Ectodermal cell (in vitro differentiated cells): ENCODE results near the gene GABRD.

ENCODE experiments used
- H3K27ac ChIP-seq: 2 replicates; pipeline ENCODE4 v1.7.0; 2013; ENCODE audit warnings: mild to moderate bottlenecking, low read depth, low read length; ENCODE audit not compliant: insufficient read depth, poor library complexity, severe bottlenecking
- H3K27me3 ChIP-seq: 2 replicates; pipeline ENCODE4 v1.7.0; 2013; ENCODE audit warnings: mild to moderate bottlenecking, low read length; ENCODE audit not compliant: insufficient read depth, control insufficient read depth, poor library complexity, severe bottlenecking
- H3K36me3 ChIP-seq: one replicate; pipeline ENCODE4 v1.7.0; 2013; ENCODE audit warnings: low read length; ENCODE audit not compliant: control insufficient read depth, insufficient read depth
- H3K4me1 ChIP-seq: one replicate; pipeline ENCODE4 v1.7.0; 2013; ENCODE audit warnings: low read length; ENCODE audit not compliant: control insufficient read depth, insufficient read depth
- H3K4me3 ChIP-seq: 2 replicates; pipeline ENCODE4 v1.7.0; 2013; ENCODE audit warnings: low read depth, low read length, control low read depth; ENCODE audit not compliant: insufficient read depth
- H3K9me3 ChIP-seq: 2 replicates; pipeline ENCODE4 v1.7.0; 2013; ENCODE audit warnings: mild to moderate bottlenecking, low read length, moderate library complexity; ENCODE audit not compliant: control insufficient read depth
- WGBS, 2 experiments: methylation state at CpG; one replicate each; pipeline ENCODE4 v1.1.7; 2013; ENCODE audit warnings: missing lambda C conversion rate in 2 of 2; 5-methylcytosine and 5-hydroxymethylcytosine counted together

Gene GABRD

DNA sequence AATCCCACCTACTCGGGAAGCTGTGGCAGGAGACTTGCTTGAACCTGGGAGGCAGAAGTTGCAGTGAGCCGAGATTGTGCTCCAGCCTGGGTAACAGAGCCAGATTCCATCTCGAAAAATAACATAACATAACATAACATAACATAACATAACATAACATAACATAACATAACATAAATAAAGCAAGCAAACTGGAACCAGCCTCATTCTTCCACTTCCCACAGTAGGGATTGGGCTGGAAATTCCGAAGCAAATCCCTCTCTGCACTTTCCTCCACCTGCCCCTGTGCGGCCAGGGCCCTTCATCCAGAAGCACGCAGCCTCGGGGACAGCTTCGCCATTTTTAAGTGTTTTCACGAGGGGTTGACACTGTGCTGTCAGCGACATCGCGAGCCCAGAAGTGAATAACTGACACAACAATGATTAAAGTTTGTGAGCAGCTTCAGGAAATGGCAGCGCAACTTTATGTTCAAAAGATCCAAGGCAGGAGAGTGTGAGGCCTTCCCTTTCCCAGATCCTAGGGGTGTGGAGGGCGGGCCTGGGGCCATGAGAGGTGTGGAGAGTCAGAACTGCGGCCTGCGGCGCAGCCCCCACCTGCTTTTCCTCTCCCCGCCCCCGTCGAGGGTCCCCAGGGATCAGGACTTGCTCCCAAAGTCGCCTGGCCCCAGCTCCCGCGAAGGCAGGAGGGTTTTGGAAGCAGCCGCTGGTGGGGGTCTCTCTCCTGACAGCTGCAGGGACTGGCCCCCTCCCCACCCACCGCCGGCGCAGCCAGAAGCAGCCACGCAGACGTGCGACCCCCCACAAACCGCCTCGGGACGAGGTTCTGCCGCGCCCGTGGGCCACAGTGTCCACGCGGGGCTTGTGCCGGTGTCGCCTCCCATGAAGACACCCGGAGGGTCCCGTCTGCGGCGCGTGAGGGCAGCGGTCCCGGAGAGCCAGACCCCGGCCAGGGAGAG is 651 bp upstream of the GABRD start:
- 23 to 25% methylated on average over 47 of the region's 48 CpGs for WGBS, 2 experiments
- Histone ChIP-seq H3K27me3 (peaks cover 46% of the 10 kb centered on the region), H3K4me1 (no peaks in the 10 kb centered on the region), H3K9me3 (no peaks in the 10 kb centered on the region), H3K36me3 (no peaks in the 10 kb centered on the region), H3K27ac (no peak overlapping the region), H3K4me3 (no peak overlapping the region)

DNA sequence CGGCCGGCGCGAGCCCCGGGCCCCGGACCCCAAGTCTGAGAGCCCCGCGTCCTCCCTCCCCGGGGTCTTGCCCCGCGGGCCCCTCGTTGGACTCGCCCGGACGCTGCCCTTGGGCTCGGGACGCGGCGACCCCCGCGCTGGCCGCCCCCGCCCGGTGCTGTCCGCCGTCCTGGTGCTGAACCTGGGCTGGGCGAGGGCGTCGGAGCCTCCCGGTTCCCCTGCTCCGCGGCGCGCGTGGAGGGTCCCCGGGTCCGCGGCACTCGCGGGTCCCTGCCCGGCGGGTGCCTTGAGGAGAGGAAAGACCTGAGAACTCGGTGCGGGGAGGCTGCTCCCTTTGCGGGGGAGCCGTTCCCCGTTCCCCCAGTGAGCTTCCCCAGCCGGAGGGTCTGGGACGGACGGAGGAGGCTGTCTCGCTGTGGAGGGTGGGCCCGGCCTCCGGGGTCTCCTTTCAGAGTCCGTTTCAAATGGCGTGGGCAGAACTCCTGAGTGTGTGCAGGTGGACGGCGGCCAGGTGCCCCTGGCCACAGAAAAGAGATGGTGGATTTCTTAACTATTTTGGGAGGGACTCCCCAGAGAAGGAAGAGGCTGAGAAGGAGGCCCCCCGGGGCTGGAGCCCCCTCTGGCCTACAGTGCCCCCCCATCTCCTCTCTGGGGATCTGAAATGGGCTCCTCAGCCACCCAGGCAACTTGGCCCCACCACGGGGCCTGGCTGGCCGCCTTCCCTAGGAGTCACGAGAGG is 595 bp downstream of the GABRD start:
- Histone ChIP-seq H3K4me1 (no peaks in the 10 kb centered on the region), H3K9me3 (no peaks in the 10 kb centered on the region), H3K27me3 (peaks cover 46% of the 10 kb centered on the region), H3K27ac (no peak overlapping the region), H3K36me3 (no peaks in the 10 kb centered on the region), H3K4me3 (no peak overlapping the region)
- 13 to 15% methylated on average over 61 of the region's 61 CpGs for WGBS, 2 experiments

DNA sequence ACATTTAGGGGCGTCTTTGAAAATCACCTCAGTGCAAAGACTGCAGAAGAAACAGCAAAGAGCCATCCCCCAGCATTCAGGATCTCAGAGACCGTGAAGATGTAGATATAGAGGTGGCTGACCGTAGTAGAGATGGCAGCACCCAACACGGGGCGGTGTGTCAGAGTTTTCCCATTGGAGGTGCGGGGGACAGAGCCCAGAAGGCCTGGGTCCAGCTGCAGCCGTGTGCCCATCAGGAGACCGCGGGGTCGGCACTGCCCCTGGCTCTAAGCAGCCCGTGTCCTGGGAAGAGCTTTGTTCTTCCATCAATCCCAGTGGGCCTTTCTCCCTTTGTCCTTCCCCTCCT is 1.1 kb downstream of the GABRD start:
- peaks cover 46% of the 10 kb centered on the region for H3K27me3 ChIP-seq
- no peaks in the 10 kb centered on the region for H3K4me1 ChIP-seq
- 78 to 88% methylated on average over 11 of the region's 11 CpGs for WGBS, 2 experiments

DNA sequence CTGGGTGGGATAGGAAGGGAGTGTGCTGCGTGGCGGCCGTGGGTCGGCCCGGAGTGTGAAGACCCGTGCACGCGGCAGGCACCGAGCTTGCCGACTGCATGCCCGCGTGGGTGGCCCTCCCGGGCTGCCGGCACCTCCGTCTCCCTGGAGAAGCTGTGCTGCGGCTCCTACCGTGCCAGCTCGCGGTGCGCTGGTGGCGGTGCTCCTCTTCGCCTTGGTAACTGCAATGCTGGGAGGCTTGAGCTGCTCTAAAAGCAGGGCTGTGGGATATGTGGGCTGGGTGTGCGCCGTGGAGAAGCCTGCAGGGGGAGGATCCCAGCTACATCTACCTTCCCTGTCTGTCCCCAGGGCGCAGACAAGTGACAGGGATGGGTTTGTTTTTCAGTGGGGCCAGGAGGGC is 2.4 kb downstream of the GABRD start:
- no peak overlapping the region for H3K4me3 ChIP-seq
- no peaks in the 10 kb centered on the region for H3K4me1 ChIP-seq
- WGBS, 2 experiments: 91 to 92% methylated on average over 25 of the region's 25 CpGs
- no peaks in the 10 kb centered on the region for H3K9me3 ChIP-seq
- no peaks in the 10 kb centered on the region for H3K36me3 ChIP-seq
- peaks cover 46% of the 10 kb centered on the region for H3K27me3 ChIP-seq
- no peak overlapping the region for H3K27ac ChIP-seq

More for the DNA sequence above, 1.1 kb downstream of the GABRD start:
- H3K36me3 ChIP-seq: no peaks in the 10 kb centered on the region
- H3K27ac ChIP-seq: no peak overlapping the region
- no peaks in the 10 kb centered on the region for H3K9me3 ChIP-seq
- no peak overlapping the region for H3K4me3 ChIP-seq

DNA sequence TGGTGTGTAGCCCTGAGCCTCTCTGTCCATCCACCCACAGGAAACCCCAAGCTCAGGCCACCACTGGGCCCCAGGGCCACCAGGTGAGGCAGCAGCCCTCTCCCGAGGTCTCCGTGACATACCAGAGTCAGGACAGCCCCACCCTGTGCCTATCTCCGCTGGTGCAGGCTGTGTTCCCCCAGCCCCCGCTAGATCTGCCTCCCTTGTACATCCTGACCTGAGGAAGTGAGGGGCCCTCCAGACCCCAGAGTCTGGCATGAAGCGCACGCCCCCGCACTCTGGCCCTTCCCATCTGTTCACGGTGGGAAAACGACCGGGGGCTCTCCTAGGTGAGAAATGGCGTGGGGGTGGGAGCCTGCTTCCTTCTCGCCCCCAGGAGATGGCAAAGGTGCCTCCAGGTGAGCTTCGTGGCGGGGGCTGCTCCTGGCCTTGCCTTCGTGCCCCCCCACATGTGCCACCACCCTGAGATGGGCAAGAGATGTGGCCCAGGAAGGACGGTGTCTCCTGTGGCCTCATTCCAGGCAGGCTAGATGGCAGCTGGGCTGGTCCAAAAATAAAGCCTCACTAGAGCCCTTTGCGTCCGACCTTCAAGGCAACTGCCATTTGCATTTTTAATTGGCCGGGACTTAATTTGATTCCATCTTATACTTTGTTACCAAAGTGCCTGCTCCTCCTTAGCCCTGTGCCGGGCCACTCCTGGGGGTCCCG is 3.1 kb downstream of the GABRD start:
- Histone ChIP-seq H3K27ac (no peak overlapping the region), H3K4me3 (no peak overlapping the region), H3K36me3 (no peaks in the 10 kb centered on the region), H3K9me3 (no peaks in the 10 kb centered on the region), H3K27me3 (peaks cover 45% of the 10 kb centered on the region), H3K4me1 (no peaks in the 10 kb centered on the region)
- 86 to 88% methylated on average over 21 of the region's 21 CpGs for WGBS, 2 experiments

DNA sequence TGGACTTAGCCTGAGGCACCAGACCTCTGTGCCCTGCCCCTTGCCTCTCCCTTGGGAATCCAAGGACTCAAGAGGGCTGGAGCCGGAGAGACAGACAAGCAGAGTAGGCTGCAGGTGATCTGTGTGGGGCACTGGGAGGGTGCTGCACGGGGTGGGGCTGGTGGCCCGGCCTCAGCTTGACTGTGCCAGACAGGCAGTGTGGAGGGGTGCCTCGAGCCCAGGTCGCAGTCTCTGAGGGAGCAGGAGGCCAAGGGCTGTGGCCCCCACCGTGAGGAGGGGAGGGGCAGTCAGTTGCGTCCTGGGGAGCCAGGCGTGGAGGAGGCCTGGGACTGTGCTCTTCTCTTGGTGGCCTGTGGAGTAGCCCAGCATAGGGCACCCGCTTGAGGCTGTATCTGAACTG is 4.0 kb downstream of the GABRD start:
- Histone ChIP-seq H3K27me3 (peaks cover 35% of the 10 kb centered on the region), H3K27ac (no peak overlapping the region), H3K4me1 (no peaks in the 10 kb centered on the region), H3K9me3 (no peaks in the 10 kb centered on the region), H3K4me3 (no peak overlapping the region), H3K36me3 (no peaks in the 10 kb centered on the region)
- 88 to 90% methylated on average over 9 of the region's 9 CpGs for WGBS, 2 experiments

DNA sequence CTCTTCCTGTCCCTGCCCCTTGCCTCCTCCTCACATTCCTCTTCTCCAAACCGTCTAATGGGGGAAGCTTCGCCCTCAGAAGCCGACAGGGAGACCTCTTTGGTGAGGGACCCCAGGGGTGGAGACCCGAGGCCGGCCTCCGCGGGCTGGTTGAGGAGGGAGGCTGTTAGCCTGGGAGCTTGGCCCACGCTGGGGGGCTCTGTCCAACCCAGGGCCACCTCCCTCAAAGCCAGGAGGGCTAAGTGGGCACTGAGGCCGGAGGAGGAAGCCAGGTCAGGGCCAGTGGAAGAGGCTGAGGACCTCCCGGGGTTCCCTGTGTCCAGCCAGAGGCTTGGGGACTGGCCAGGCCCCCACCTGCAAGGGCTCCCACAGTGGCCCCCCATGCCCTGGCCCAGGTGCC is 5.3 kb downstream of the GABRD start:
- no peak overlapping the region for H3K27ac ChIP-seq
- H3K9me3 ChIP-seq: no peaks in the 10 kb centered on the region
- H3K4me1 ChIP-seq: no peaks in the 10 kb centered on the region
- WGBS, 2 experiments: 92% methylated on average over 10 of the region's 10 CpGs
- H3K4me3 ChIP-seq: no peak overlapping the region
- H3K36me3 ChIP-seq: no peaks in the 10 kb centered on the region
- H3K27me3 ChIP-seq: peaks cover 24% of the 10 kb centered on the region

GRCh38 chr1:2024887-2025286 is 5.7 kb downstream of the GABRD start:
- Histone ChIP-seq H3K9me3 (no peaks in the 10 kb centered on the region), H3K27ac (no peak overlapping the region), H3K4me1 (no peaks in the 10 kb centered on the region), H3K4me3 (no peak overlapping the region), H3K27me3 (peaks cover 20% of the 10 kb centered on the region), H3K36me3 (no peaks in the 10 kb centered on the region)
- 90 to 91% methylated on average over 18 of the region's 18 CpGs for WGBS, 2 experiments

- H3K27me3 ChIP-seq: peaks cover 13% of the 10 kb centered on the region
- H3K4me1 ChIP-seq: no peaks in the 10 kb centered on the region
- H3K4me3 ChIP-seq: no peak overlapping the region
- WGBS, 2 experiments: 92% methylated on average over 39 of the region's 39 CpGs
- H3K9me3 ChIP-seq: no peaks in the 10 kb centered on the region
- H3K36me3 ChIP-seq: no peaks in the 10 kb centered on the region
- no peak overlapping the region for H3K27ac ChIP-seq
These were observed 6.4 kb downstream of the GABRD start for GRCh38 chr1:2025491-2025981.
